ENCODE data around the gene GALNT1.
A peak's percentile ranks its signal among the peaks of the same experiment; 100 is the strongest.

Gene GALNT1

GRCh38 chr18:35577045-35577848 lies 4.3 kb upstream of the GALNT1 start:
- peak; percentile 85 for ATAC-seq
- H3K4me3 Mint-ChIP-seq, result no peak overlapping the region
- peak in 1 of 2 donors; percentile 73 for DNase-seq (ENCODE audit: low spot score in 2 of 2)
- no peaks in the 10 kb centered on the region for H3K9me3 Mint-ChIP-seq
- H3K4me1 Mint-ChIP-seq, result peaks cover 45% of the 10 kb centered on the region
- no peaks in the 10 kb centered on the region for H3K36me3 Mint-ChIP-seq
- peak overlapping the region; percentile 52 for H3K27ac Mint-ChIP-seq

DNA sequence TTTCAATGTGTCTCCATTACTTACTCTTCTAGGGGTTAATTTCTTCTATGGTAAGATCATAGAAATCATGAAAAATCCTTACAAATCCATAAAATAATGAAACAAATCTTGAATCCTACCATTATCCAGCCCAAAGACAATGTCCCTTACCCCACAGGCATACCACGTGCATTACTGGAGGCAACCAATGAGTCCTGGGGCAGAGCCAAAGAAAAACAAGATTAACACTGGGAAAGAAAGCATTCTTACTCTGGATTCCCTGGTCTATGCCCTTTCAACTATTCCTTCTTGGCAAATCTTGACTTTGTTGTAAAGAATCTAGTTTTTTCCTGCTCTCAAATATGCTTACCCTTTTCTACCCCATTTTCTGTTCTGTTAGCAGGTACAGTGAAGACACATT lies 3.1 kb upstream of the GALNT1 start:
- DNase-seq (ENCODE audit: low spot score in 2 of 2), result no peak
- Mint-ChIP-seq H3K27ac (no peak overlapping the region), H3K4me1 (peaks cover 47% of the 10 kb centered on the region), H3K4me3 (no peak overlapping the region), H3K9me3 (no peaks in the 10 kb centered on the region), H3K36me3 (no peaks in the 10 kb centered on the region)
- ATAC-seq, result no peak

GRCh38 chr18:35578936-35579335 lies 2.6 kb upstream of the GALNT1 start:
- Mint-ChIP-seq H3K4me1 (peaks cover 45% of the 10 kb centered on the region), H3K4me3 (no peak overlapping the region), H3K36me3 (no peaks in the 10 kb centered on the region), H3K27ac (no peak overlapping the region), H3K9me3 (no peaks in the 10 kb centered on the region)
- no peak for ATAC-seq
- DNase-seq (ENCODE audit: low spot score in 2 of 2), result no peak

DNA sequence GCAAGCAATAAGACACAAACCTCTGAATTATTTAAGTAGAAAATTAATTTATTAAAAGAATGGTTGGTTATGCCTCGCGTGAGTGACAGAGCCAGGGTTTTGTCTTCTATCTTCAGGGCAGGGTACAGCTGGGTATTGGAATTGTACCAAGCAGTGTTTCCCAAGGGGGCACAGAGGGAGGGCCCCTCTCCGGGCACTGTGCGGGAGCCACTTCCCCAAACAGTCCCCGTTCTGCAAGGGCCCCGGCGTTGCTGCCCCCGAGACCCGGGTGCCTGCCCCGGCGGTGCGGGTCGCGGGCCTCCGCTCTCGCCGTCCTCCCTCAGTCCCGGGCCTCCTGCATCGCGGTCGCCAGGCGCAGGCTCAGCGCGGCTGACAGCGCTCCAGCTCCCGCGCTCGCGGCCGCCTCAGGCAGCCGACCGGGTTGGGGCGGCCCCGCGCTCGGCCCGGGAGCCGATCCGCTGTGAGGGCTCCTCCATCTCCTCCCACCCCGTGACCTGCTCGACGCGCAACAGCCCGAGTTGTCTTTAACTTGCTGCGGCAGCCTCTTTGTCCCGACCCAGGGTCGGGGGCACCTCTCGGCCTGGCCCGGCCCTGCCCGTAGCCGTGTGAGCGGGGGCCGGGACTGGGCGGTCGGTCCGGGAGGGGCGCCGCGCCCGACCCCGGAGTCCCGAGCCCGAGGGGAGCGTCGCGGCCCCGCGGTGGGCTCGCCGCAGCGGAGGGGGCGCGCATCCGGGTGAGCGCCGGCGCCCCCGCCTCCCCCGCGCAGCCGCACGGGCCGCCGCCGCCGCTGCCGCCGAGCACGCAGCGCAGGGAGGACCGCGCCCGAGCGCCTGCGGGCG lies 620 bp upstream of the GALNT1 start:
- H3K36me3 Mint-ChIP-seq, result no peaks in the 10 kb centered on the region

DNA sequence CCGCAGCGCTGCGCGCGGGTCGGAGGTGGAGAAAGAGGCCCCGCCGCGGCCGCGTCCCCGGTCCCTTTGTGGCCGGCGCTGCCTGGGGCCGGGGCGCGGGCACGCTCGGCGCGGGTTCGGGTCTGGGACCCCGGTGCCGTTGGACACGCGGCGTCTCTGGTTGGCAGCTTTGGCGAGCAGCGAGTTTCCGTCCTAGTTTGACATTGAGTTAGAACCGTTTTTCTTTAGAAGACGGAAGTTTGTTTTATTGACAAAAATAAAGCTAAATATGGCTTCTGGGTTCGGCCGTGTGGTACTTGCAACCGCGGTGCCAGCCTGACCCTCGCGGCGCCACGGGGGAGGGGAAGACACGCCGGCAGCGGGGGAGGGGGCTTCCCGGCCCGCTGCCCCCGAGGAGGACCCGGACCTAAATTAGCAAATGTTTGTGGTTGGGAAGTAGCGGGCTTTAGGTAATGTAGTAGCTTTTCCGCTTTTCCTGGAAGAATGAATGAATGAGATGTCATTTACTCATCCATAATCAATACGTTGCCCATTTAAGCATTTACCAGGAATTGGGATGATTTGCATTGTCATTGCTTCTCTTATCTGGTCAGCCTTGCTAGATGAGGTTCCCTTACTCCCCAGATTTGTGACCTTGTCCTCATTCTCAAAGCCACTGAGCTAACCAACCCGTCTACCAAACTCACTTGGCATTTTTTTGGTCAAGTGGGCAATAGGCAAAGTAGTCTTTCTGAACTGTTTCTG lies 530 bp downstream of the GALNT1 start:
- no peaks in the 10 kb centered on the region for H3K36me3 Mint-ChIP-seq
- peak overlapping the region; percentile 65 for H3K4me3 Mint-ChIP-seq
- no peaks in the 10 kb centered on the region for H3K9me3 Mint-ChIP-seq
- ATAC-seq (no peak), DNase-seq (ENCODE audit: low spot score in 2 of 2) (peak; percentile 9 to 55)
- peak overlapping the region; percentile 76 for H3K27ac Mint-ChIP-seq
- H3K4me1 Mint-ChIP-seq, result peaks cover 46% of the 10 kb centered on the region

More for the DNA sequence above, 620 bp upstream of the GALNT1 start:
- peaks cover 51% of the 10 kb centered on the region for H3K4me1 Mint-ChIP-seq
- ATAC-seq (peak; percentile 73), DNase-seq (ENCODE audit: low spot score in 2 of 2) (peak; percentile 48 to 81)
- peak overlapping the region; percentile 53 for H3K4me3 Mint-ChIP-seq
- no peaks in the 10 kb centered on the region for H3K9me3 Mint-ChIP-seq
- H3K27ac Mint-ChIP-seq, result no peak overlapping the region

DNA sequence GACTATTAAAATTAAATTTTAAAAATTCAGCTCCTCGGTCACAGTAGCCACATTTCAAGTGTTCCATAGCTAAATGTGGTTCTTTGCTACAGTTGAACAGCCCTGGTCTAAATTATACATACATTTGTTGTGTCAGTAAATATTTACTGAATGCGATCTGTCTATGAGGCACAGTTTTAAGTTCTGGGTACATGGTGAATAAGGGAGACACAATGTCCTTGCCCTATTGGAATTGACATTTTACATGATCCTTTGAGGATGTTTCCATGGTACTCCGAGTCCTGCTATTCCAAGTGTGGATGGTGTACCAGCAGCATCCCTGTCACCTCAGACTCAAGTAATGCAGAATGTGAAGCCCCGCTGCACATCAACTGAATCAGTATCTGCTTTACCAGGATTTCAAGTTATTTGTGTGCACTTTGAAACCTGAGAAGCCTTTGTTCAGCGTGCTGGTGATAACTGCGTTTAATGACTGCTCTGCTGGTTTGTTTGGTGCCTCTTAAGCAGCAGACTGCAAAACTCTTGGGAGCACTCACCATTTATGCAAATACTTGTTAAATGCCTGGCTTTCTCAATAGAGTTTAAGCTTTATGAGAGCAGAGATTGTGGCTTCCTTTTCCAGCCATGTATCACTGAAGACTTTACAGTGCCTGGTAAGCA lies 1.5 kb downstream of the GALNT1 start:
- peak overlapping the region; percentile 76 for H3K27ac Mint-ChIP-seq
- DNase-seq (ENCODE audit: low spot score in 2 of 2) (no peak), ATAC-seq (no peak)
- peaks cover 43% of the 10 kb centered on the region for H3K4me1 Mint-ChIP-seq
- no peaks in the 10 kb centered on the region for H3K9me3 Mint-ChIP-seq
- no peaks in the 10 kb centered on the region for H3K36me3 Mint-ChIP-seq
- peak overlapping the region; percentile 65 for H3K4me3 Mint-ChIP-seq

- no peak overlapping the region for H3K27ac Mint-ChIP-seq
- H3K4me3 Mint-ChIP-seq, result no peak overlapping the region
- H3K4me1 Mint-ChIP-seq, result peaks cover 58% of the 10 kb centered on the region
- H3K9me3 Mint-ChIP-seq, result peaks cover 4% of the 10 kb centered on the region
- DNase-seq (ENCODE audit: low spot score in 2 of 2) (no peak), ATAC-seq (no peak)
- no peaks in the 10 kb centered on the region for H3K36me3 Mint-ChIP-seq
Observed at GRCh38 chr18:35584735-35585134, 3.2 kb downstream of the GALNT1 start.

DNA sequence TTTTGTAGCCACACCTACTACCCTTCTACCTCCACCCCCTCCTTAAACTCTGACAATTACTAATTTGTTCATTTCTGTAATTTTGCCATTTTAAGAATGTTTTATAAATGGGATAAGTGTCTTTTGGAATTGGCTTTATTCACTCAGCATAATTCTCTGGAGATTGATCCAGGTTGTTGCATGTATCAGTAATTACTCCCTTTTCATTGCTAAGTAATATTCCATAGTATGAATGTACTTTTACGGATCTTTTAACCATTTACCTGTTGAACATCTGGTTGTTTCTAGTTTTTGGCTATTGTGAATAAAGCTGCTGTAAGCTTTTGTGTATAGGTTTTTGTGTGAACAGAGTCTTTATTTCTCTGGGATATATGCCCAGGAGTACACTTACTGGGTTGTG lies 4.1 kb downstream of the GALNT1 start:
- H3K4me3 Mint-ChIP-seq, result no peak overlapping the region
- no peak for ATAC-seq
- no peak for DNase-seq (ENCODE audit: low spot score in 2 of 2)
- no peak overlapping the region for H3K27ac Mint-ChIP-seq
- peaks cover 60% of the 10 kb centered on the region for H3K4me1 Mint-ChIP-seq
- peaks cover 4% of the 10 kb centered on the region for H3K9me3 Mint-ChIP-seq
- no peaks in the 10 kb centered on the region for H3K36me3 Mint-ChIP-seq

DNA sequence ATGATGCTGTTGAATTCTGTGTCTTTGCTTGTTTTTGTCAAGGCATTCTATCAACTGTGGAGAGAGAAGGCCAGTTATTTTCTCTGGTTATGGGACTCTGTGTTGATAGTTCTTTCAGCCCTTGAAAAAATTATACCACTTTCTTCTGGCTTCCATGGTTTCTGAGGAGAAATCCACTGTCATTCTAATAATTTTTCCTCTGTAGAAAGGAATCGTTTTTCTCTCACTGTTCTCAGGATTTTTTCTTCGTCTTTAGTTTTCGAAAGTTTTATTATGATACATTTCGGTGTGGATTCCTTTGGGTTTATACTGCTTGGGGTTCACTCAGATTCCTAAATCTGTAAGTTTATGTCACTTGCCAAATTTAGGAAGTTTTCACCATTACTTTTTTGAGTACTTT lies 6.6 kb downstream of the GALNT1 start:
- Mint-ChIP-seq H3K36me3 (no peaks in the 10 kb centered on the region), H3K4me3 (no peak overlapping the region), H3K27ac (peak overlapping the region; percentile 5), H3K4me1 (peaks cover 51% of the 10 kb centered on the region), H3K9me3 (peaks cover 4% of the 10 kb centered on the region)
- no peak for DNase-seq (ENCODE audit: low spot score in 2 of 2)
- ATAC-seq, result no peak

- peak; percentile 11 to 54 for DNase-seq (ENCODE audit: low spot score in 2 of 2)
- Mint-ChIP-seq H3K4me3 (no peak overlapping the region), H3K9me3 (peaks cover 4% of the 10 kb centered on the region), H3K27ac (peak overlapping the region; percentile 5), H3K36me3 (no peaks in the 10 kb centered on the region), H3K4me1 (peaks cover 47% of the 10 kb centered on the region)
- ATAC-seq, result peak; percentile 90
Observed at GRCh38 chr18:35588995-35589394, 7.5 kb downstream of the GALNT1 start.

DNA sequence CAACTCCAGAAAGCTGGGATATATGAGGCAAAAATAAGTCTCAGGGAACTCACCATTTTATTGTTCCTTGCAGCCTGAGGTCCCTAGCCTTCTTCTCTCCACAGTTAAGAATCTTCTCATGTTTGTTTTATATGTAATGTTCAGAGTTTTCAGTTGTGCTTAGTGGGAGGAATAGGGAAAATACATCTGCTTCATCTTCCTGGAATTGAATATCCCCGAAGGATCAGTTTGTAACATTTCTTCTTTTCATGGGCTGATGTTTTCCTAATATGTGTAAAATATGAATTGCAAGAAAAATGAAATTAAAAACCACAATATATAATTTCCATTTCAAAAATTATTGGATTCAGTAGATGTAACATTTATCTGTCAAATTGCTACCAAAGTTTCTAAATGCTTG lies 8.0 kb downstream of the GALNT1 start:
- H3K4me1 Mint-ChIP-seq, result peaks cover 47% of the 10 kb centered on the region

DNA sequence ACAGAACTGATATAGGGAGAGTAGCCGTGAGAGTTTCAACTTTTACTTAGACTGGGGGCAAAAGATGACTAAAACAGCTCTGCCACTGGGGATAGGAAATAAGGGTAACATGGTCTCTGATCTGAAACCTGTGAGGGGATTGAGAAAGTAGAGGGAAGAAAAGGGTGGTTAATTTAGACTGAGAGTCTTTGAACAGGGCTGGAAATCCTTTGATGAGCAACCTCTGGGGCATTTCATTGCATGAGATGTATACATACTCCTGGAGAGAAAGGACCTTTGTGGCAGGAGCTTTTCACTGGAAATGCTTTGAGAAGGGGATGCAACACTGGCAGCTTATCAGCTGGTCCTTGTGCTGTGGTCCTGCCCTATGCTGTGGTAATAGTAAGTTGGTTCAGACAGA lies 9.4 kb downstream of the GALNT1 start:
- peaks cover 4% of the 10 kb centered on the region for H3K9me3 Mint-ChIP-seq
- H3K4me1 Mint-ChIP-seq, result peaks cover 48% of the 10 kb centered on the region
- DNase-seq (ENCODE audit: low spot score in 2 of 2) (no peak), ATAC-seq (no peak)
- H3K27ac Mint-ChIP-seq, result no peak overlapping the region
- no peaks in the 10 kb centered on the region for H3K36me3 Mint-ChIP-seq
- H3K4me3 Mint-ChIP-seq, result no peak overlapping the region

More for the DNA sequence above, 8.0 kb downstream of the GALNT1 start:
- Mint-ChIP-seq H3K4me3 (no peak overlapping the region), H3K27ac (peak overlapping the region; percentile 13), H3K36me3 (no peaks in the 10 kb centered on the region), H3K9me3 (peaks cover 4% of the 10 kb centered on the region)
- ATAC-seq, result no peak
- no peak for DNase-seq (ENCODE audit: low spot score in 2 of 2)

- no peaks in the 10 kb centered on the region for H3K36me3 Mint-ChIP-seq
- H3K4me3 Mint-ChIP-seq, result no peak overlapping the region
- peaks cover 45% of the 10 kb centered on the region for H3K4me1 Mint-ChIP-seq
- DNase-seq (ENCODE audit: low spot score in 2 of 2), result no peak
- H3K27ac Mint-ChIP-seq, result no peak overlapping the region
- peak; percentile 62 for ATAC-seq
- H3K9me3 Mint-ChIP-seq, result peaks cover 4% of the 10 kb centered on the region
Observed at GRCh38 chr18:35592298-35592697, 10.8 kb downstream of the GALNT1 start.

DNA sequence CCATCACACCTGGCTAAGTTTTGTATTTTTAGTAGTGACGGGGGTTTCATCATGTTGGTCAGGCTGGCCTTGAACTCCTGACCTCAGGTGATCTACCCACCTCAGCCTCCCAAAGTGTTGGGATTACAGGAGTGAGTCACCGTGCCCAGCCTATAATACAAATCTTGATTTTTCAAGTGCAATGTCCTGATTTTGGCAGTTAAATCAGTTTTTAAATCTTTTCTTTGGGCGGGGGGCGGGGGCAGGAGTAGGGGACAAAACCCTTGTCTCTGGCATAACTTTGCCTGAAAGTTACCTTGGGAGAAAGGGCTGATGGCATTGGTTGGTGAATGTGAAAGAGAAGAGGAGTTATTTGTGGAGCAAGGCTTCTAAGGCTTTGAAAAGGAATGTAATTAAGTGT lies 12.3 kb downstream of the GALNT1 start:
- no peaks in the 10 kb centered on the region for H3K9me3 Mint-ChIP-seq
- no peaks in the 10 kb centered on the region for H3K36me3 Mint-ChIP-seq
- ATAC-seq (no peak), DNase-seq (ENCODE audit: low spot score in 2 of 2) (no peak)
- peak overlapping the region; percentile 11 for H3K27ac Mint-ChIP-seq
- H3K4me3 Mint-ChIP-seq, result no peak overlapping the region
- peaks cover 30% of the 10 kb centered on the region for H3K4me1 Mint-ChIP-seq

DNA sequence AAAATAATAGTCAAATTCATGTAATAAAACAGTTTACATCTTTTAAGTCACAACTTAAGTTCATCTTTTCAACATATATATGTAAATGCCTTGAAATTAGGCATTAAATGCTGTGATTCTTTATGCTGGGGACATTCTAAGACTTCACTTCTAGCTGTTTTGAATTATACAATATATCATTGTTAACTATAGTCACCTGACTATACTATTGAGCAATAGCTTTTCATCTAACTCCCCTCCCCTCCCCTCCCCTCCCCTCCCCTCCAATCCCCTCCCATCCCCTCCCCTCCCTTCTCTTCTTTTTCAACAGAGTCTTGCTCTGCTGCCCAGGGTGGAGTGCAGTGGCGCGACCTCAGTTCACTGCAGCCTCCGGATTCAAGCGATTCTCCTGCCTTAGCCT lies 16.2 kb downstream of the GALNT1 start:
- Mint-ChIP-seq H3K4me3 (no peak overlapping the region), H3K27ac (no peak overlapping the region), H3K9me3 (peaks cover 10% of the 10 kb centered on the region), H3K4me1 (peaks cover 31% of the 10 kb centered on the region), H3K36me3 (no peaks in the 10 kb centered on the region)
- ATAC-seq (no peak), DNase-seq (ENCODE audit: low spot score in 2 of 2) (no peak)
